HS-5 (cell line): ENCODE results near the gene ABCC5.

Experiments used
- DNase-seq: peaks from one replicate; pipeline ENCODE4 v3.0.0-alpha.2; 2012; ENCODE audit warnings: low read depth

ABCC5 gene

DNA sequence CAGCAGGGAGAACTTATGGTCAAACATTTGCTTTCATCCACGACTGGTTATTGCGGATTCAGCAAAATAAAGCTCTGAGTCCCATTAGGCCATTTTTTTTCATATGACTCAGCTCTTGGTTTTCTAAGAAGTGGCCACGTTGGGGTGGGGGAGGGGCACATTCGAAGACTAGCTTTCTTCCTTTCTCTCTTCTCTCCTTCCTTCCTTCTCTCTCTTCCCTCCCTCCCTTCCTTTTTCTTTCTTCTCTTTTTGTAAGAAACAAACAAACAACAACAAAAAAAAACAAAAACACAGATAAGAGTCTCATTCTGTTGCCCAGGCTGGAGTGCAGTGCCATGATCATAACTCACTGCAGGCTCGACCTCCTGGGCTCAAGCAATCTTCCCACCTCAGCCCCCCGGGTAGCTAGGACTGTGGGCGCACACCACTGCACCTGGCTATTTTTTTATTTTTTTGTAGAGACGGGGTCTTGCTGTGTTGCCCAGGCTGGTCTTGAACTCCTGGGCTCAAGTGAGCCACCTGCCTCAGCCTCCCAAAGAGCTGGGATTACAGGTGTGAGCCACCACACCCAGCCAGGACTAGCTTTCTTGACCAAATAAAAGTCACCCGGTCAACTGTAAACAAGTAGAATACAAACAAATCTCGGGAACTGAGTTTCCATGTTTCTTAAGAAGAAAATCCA is 41.6 kb downstream of the ABCC5 start:
- no peak for DNase-seq

DNA sequence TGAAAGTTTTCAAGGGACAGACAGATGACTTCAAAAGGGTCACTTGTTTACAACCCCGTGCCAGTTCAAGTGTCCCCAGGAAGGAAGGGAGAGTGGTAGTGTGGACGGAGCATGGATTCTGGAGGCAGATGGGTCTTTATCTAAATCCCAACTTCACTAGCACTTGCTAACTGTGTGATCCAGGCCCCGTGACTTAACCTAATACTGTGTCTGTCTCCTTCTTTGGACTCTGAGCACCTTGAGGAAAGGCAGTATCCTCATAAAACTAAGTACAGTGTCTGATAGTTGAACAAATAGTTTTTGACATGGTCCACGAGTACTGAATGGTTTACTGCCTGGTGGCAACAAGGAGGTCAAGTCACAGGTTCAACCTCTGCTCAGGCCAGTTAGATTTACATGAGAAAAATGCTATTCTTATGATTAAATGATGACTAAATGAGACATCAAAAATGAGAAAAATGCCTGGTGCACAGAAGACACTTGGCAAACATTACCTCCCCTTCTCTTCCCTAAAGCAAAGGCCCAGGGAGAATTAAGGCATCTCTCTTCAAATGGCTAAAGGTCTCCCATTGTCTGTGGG is 48.9 kb downstream of the ABCC5 start:
- no peak for DNase-seq

DNA sequence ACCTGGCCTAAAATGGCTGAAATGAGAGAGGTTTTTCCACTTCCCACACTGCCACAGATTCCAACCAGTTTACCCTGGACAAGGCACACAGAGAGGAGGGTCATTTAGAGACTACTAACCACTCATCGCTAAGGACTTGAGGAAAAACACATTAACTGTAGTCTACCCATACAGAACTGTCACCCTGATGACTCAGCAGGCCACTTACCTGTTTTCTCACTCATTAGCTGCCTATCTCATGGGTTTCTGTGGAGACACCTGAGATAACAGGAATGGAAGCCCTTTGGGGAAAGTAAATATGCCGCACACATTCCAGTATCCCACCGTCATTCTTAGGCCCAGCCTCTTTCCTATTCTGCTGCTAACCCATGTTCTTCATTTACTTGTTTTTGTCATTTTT is 50.0 kb downstream of the ABCC5 start:
- DNase-seq = no peak

DNA sequence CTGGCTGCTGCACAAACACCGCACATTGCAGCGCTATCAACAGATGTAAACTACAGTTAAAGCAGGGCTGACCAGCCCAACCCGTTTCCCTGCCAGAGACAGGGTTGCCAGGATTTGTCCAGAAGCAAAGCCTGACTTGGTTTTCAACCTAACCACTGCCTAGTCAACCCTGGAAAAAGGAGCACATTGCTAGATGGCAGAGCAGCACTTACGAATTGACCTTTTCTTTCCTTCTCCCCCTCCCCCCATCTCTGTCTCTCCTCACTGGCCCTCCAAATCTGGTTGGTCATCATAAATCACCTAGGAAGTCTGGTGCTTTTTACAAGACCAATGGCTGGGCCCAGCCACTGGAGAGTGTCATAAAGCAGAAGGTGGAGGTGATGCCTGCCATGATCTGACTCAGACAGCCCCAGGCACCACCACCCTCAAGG is 51.3 kb downstream of the ABCC5 start:
- no peak for DNase-seq

DNA sequence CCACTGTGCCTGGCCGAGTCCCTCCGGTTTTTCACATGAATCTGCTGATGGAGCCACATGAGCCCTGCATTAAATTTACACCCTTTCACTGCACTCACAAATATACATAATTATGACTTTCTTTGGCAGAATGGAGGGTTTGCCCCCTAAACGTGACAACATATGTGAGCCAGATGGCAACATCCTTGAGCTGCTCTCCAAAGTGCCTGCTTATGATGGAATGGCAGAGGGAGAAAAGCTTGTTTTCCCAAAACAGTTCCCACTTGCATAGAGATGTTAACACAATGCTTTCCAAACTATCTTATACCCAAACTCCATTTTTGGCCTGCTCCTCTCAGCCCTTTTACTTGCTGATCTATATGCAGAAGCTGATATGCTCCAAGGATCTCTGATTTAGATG is 54.9 kb downstream of the ABCC5 start:
- DNase-seq = no peak

DNA sequence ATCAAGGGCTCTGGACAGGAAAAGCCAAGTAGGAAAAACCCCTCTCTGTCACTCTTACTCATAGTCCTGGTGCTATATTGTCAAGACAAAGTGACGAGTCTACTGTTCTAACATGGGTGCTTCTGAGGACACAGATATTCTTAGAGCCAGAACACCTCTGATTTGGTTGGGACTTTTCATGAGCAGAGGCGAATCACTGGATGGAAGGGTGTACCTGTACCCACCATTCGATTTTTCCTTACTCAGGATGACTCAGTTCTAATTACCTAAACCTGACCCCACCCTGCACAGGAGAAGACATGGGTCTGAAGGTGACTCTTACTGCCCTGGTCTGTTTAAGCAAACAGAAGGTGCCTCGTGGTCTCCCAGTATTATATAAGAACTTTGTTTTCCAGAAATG is 58.5 kb downstream of the ABCC5 start:
- DNase-seq = no peak

DNA sequence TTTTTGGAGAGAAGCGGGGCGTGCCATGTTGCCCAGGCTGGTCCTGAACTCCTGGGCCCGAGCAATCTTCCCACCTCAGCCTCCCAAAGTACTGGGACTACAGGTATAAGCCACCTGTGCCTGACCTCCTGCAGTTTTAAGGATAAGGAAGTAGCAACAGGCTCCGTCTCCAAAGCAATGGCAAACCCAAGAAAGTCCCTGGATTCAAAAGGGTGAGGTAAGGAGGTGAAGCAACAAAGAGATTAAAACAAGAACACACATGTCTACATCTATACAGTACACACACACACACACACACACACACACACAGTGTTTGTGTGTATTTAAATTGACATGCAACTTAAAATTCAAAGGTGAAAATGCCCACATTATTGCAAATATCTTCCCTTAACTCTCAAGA is 58.9 kb downstream of the ABCC5 start:
- DNase-seq = no peak

DNA sequence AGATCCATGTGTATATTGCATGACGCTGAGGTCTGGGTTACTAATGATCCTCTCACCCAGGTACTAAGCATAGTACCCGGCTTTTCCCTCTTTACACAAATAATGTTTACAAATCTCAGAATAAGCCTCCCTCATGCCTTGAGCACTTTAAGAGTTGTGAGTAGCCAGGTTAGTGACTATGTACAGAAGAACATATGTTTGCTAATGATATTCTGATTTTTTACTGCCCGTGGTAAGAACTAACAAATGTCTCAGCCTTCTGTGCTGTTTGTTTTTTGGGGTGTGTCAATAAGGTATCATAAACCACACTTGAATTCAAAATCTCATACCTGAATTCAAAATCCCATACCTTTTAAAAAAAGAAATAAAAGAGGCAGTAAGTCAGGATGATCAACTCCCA is 59.5 kb downstream of the ABCC5 start:
- no peak for DNase-seq

DNA sequence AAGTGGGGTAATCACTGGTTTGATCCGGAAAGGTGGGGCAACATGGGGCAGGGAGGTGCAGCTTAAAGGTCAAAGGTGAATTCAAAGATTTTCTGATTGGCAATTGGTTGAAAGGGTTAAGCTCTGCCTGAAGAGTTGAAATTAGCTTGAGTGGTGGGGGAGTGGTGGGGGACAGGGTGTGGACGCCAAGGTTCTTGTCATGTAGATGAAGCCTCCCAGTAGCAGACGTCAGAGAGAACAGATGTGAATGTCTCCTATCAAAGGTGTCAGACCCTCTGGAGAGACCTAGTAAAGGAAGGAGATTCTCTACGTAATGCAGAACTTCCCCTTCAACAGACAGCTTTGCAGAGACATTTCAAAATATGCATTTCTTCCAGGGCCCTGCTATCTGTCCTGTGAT is 62.8 kb downstream of the ABCC5 start:
- no peak for DNase-seq

DNA sequence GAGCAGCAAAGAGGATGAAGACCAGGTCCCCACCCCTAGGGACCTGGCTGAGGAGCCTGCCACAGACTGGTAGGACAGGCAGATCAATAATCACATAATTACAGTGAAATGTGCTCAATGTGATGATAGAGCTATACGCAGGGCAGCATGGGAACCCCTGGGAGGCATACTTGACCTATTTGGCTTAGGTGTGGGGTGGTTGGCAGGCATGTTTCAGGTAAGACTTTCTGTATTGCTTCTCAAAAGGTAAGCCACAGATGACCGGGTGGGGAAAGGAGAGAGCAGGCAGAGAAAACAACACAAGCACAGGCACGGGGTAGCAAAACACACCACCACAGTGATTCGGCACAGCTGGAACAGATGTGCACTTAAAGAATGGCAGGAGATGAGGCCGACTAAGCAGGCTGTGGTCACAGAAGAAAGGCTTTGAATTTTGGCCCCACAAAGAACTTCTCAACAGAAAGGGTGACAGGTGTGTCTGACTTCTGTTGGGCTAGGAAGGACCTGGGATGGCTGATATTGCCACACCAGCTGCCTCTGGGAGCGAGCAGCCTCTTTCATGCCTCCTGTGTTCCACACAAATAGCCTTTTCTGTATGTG is 64.1 kb downstream of the ABCC5 start:
- no peak for DNase-seq

DNA sequence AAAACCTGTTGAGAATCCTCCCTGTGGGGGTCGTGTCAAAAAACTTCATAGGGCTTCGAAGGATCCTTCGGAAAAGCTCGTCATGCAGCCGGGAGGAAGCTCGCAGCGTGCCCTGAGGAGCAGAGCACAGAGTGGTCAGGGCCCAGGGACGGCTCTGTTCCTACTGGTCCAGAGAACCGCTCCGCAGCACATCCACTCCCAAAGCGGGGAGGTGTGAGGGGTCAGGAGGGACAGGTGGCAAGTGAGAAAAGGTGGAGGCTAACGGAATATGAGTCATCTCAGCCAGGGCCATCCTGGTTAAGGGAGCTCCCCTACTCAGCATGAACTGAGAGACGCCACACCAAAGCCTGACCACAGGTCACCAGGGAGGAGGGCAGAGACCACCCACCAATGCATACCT is 66.2 kb downstream of the ABCC5 start:
- DNase-seq = no peak

DNA sequence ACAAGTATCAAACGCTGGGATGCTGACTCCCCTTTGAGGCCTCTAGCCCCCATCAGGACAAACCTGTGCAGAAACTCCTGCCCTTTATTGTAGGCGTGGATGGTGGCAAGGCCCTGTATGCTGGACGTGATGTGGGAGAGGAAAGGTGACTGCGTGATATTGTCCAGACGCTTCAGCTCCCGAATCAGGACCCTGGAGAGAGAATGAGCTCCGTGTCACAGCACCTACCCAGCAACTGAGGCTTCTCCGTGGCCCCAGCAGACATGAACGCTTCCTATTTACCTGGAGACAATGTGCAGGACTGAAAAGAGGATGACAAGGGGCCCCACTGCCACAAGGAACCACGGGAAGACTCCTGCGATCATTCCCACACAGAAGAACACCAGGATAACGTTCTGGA is 68.0 kb downstream of the ABCC5 start:
- no peak for DNase-seq

DNA sequence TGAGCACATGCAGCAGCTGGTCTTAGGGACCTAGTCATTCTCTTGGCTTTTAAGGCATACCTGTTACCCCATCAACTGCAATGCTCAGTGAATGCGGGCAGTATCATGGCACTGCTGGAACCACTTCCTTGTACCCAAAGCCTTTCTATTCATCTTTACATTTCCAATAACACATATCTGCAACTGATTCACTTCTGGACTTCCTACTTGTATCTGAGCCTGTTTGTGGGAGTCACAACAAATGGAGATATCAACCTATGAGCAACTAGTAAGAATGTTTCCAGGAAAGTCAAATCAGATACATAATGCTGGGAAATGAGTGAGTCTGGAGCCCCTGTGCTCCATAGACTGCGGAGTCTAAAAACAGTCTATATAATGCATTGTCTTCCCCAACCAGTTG is 71.6 kb downstream of the ABCC5 start:
- no peak for DNase-seq

DNA sequence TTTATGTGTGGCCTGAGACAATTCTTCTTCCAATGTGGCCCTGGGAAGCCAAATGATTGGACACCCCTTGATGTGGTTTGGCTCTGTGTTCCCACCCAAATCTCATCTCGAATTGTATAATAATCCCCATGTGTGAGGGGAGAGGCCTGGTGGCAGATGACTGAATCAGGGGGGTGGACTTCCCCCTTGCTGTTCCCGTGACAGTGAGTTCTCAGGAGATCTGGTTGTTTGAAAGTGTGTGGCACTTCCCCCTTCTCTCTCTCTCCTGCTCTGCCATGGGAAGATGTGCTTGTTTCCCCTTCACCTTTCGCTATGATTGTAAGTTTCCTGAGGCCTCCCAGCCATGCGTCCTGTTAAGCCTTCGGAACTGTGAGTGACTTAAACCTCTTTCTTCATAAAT is 72.9 kb downstream of the ABCC5 start:
- no peak for DNase-seq

DNA sequence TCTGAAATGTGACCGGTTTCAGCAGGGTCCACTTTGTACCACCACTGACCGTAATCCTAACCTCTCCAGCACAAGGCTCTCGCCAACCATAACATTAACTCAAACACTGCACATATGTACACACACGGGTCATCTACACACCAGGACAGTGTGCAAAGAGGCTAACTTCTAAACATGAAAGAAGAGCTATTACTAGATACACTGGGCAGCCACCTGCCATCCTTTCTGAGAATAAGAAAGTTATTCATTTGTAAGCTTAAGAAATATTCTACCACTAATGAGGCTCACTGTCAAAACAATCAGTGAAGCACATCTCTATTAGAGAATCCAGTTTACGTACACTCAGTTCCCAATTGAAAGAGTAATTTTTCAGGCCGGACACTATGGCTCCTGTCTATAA is 73.9 kb downstream of the ABCC5 start:
- no peak for DNase-seq

DNA sequence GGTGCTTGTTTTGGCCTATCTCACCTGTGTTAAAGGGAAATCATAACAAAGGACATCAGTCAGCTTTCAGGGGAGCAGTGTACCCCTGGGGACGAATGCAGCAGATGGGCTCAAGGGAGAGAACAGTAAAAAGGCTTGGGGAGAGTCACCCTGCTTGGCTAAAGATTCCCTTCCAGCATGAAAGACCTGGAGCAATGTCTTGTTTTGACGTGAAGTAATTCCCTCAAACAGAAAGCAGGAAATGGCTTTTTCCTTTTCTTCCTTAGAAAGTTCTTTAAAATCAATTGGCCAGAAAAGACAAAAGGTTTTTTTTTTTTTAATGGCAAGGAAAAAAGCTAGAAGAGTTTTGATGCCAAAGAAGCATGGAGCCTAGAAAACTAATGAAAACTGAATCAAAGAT is 76.5 kb downstream of the ABCC5 start:
- no peak for DNase-seq

DNA sequence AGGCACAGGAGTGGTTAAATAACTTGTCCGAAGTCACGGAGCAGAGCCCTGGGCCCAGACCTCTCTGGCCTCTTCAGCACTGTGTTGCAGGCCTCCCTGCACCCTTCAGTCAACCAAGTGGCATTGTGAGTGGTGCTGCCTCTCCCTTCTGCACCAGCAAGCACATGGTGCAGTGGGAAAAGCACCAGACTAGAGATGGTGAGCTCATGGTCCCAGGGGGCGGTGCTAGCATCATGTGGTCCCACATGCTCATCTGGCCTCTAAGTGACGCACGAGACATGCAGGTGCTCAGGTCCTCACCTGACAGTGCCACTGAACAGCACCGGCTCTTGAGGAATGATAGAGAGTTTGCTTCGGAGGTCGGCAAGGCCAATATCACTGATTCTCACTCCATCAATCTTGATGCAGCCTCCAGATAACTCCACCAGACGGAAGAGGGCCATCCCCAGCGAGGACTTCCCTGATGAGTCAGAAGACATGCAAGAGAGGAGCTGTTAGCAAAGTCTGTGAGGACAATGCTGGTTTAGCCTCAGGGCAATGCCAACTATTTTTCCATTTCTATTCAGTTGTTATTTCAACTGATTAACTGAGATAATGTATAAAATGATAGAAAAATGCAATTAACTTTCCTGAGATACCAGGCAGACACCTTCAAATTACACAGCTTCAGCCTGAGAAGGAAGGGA is 79.9 kb downstream of the ABCC5 start:
- DNase-seq = no peak

DNA sequence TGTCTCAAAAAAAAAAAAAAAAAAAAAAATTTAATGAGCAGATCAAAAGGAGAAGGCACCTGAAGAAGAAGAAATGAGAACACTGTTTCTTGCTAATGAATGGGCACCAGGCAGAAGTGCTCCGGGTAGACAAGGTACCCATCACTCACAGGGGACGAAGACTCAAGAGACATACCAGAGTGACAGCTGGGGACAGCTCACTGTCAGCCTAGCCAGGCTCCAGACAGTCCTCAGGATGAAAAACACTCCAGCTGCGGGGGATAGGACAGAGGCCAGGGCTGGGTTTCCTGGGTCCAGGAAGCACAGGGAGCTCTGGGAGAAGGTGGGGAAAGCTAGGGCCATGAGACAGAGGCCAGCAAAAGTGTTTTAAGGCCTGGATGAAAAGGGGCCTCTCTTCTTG is 84.5 kb downstream of the ABCC5 start:
- DNase-seq = no peak

DNA sequence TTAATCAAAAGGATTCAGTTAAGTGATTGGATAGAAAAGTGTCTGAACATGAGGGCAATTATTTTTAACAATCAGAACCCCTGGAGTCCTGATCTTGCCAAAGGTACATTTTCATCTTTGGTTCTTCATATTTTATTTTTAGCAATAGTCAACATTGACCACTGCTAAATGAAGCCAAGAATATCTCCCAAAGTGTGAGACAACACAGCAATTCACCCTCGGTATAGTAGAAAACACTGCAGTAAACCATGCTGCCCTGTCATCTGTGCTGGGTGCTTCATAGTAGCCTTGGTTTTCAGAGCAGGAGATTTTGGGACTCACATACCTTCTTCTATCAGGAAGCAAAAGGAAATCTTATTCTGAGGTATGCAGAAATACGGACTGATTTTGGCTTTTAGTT is 85.8 kb downstream of the ABCC5 start:
- no peak for DNase-seq

DNA sequence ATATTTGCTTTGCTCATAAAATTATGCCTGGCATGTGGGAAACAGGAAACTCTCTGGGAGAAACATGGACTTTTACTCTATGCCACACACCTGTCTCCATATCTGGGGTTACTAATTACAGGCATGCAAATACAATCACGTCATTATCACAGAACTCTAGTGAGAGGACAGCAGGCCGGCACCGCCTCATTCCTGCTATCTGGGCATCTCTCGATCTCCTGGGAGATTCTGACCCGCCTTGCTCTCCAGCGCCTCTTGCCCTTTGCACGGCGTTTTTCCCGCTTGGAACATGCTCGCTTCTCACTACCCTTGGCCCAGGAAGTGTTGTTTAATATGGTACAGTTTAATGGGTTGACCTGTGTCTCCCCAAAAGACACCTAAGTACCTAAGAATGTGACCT is 87.6 kb downstream of the ABCC5 start:
- no peak for DNase-seq

DNA sequence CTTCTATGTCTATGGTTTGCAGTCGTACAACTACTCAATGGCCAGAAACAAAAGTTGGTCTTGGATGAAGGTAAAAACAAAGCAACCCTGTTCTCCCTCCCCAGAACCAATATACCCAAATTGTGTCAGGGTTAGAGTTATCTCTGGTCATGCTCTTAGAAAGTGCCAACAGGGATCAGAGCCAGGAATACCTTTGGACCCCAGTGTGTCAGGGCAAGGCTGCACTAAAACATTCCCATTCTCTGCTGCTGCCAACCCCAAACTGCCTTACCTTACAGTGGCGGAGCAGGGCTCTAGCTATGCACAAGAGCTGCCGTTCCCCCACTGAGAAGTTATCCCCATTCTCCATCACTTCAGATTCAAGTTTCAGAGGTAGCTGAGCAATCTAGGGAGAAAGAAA is 90.6 kb downstream of the ABCC5 start:
- no peak for DNase-seq

DNA sequence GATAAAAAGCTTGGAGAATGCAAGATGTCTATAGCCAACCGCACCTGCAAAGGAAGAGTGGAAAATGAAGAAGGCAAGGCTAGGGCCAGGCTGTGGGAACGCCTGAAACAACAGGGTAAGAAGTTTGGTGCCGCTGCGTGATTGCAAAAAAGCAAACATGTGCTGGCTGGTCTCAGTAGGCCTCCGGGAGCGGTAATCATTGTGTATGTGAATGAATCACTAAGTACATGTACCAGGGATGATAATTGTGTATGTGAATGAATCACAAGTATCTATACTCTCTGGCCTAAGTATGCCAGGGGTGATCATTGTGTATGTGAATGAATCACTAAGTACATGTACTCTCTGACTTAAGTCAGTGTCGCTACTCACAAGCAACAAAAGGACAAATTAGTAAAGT is 92.7 kb downstream of the ABCC5 start:
- DNase-seq = peak; percentile 74

DNA sequence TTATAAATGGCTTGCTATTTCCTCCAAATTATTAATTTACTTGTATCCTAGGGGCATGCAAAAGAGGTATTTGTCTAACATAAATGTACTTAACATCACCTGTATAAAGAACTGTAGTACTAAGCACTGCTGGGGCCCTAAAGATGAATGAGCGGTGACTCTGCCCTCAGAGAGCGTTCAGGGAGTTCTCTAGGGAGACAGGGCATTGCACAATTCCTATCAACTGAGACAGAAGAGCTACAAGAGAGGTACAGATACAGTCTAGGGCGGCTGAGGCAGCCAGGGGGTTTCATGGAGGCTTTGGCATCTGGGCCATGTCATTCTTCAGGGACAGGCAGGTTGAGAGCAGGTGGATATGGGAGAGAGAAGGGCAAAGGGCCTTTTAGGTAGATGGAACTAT is 93.1 kb downstream of the ABCC5 start:
- DNase-seq = no peak
